HEK293T (cell line): ENCODE results near the gene CCL19.

Experiments used
- FOXA1 ChIP-seq: fragments of 450-650 bp; IDR thresholded peaks from 2 replicates; pipeline ENCODE4 v1.6.1; 2016; ENCODE audit warnings: mild to moderate bottlenecking
- FOXK2 ChIP-seq: fragments of 450-650 bp; IDR thresholded peaks from 2 replicates; pipeline ENCODE4 v1.6.1; 2016; ENCODE audit warnings: mild to moderate bottlenecking
- SP1 ChIP-seq: fragments of 450-650 bp; IDR thresholded peaks from 2 replicates; pipeline ENCODE4 v1.6.1; 2017
- TARDBP ChIP-seq: fragments of 450-650 bp; IDR thresholded peaks from 2 replicates; pipeline ENCODE4 v1.6.1; 2016

DNA sequence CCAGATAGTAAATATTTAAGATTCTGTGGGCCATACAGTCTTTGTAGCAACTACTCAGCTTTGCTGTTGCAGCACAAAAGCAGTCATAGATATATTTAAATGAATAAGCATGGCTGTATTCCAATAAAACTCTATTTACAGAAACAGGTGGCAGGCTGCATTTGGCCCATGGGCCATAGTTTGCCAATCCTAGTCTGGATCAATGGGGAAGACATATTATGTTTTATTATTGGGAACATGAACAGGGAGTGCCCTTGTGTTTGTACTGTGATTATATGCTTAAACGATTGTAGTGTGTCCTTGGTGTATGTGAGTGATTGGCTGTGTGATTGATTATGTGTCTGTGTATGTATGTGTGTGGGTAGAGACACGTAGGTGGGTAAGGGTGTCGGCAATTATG lies 16.6 kb downstream of the CCL19 start:
- TF ChIP-seq FOXA1 (no peak), TARDBP (no peak), FOXK2 (no peak), SP1 (no peak)
